HEK293 (cell line): Measurements from ENCODE around the gene TBL1X.

Experiments
- CTCF ChIA-PET: fragments of 350-600 bp; formaldehyde crosslinking; extraction: SDS; loops from one replicate; lab custom pipeline; 2021; ENCODE audit warnings: antibody characterized with exemption; lab: Yijun Ruan, JAX
- POLR2A ChIA-PET: fragments of 300-600 bp; formaldehyde crosslinking; extraction: SDS; loops from one replicate; lab custom pipeline; 2020; ENCODE audit warnings: antibody characterized with exemption, inconsistent platforms; lab: Yijun Ruan, JAX
- H3K27ac ChIP-seq: fragments of 200-500 bp; sonication (Bioruptor generic); 2 replicates; pipeline ENCODE4 v1.5.1; 2014; ENCODE audit warnings: low read depth, low read length, control low read depth, inconsistent platforms; ENCODE audit errors: extremely low read depth
- H3K36me3 ChIP-seq, 2 experiments: fragments of 200-500 bp in 1 of 2; sonication (Bioruptor generic) in 1 of 2; 1 replicate in 1 of 2; 2 replicates in 1 of 2; pipeline ENCODE4 v1.5.1; 2014 to 2017; ENCODE audit warnings: inconsistent platforms in 2 of 2, low read length in 2 of 2; ENCODE audit not compliant: control insufficient read depth in 2 of 2, insufficient read depth in 1 of 2
- H3K4me1 ChIP-seq: fragments of 200-500 bp; sonication (Bioruptor generic); 2 replicates; pipeline ENCODE4 v1.5.1; 2014; ENCODE audit warnings: mild to moderate bottlenecking, low read length, inconsistent platforms; ENCODE audit not compliant: control insufficient read depth, insufficient read depth
- H3K4me3 ChIP-seq: 2 replicates; pipeline ENCODE4 v1.5.1; 2011; ENCODE audit warnings: low read depth, mild to moderate bottlenecking, control low read depth, low read length, moderate library complexity
- H3K9me3 ChIP-seq: fragments of 200-500 bp; sonication (Bioruptor generic); 2 replicates; pipeline ENCODE4 v1.5.1; 2014; ENCODE audit warnings: low read depth, low read length, inconsistent platforms; ENCODE audit not compliant: control insufficient read depth, insufficient read depth
- GFI1B ChIP-seq: fragments of 450-650 bp; formaldehyde crosslinking; IDR thresholded peaks from 2 replicates; pipeline ENCODE4 v1.5.1; 2016; ENCODE audit warnings: missing biosample characterization, missing genetic modification characterization
- GLIS2 ChIP-seq: fragments of 450-650 bp; formaldehyde crosslinking; IDR thresholded peaks from 2 replicates; pipeline ENCODE4 v1.5.1; 2016; ENCODE audit warnings: missing biosample characterization, missing genetic modification characterization
- KLF9 ChIP-seq: fragments of 450-650 bp; formaldehyde crosslinking; IDR thresholded peaks from 2 replicates; pipeline ENCODE4 v1.5.1; 2016; ENCODE audit warnings: missing biosample characterization, missing genetic modification characterization, low read depth
- OSR2 ChIP-seq: fragments of 450-650 bp; formaldehyde crosslinking; IDR thresholded peaks from 2 replicates; pipeline ENCODE4 v1.5.1; 2016; ENCODE audit warnings: missing biosample characterization, missing genetic modification characterization
- SCRT2 ChIP-seq: fragments of 450-650 bp; formaldehyde crosslinking; IDR thresholded peaks from 2 replicates; pipeline ENCODE4 v1.5.1; 2016; ENCODE audit warnings: missing biosample characterization, missing genetic modification characterization
- TCF7L2 ChIP-seq: IDR thresholded peaks from 2 replicates; pipeline ENCODE4 v1.6.1; 2011; ENCODE audit warnings: low read depth, mild to moderate bottlenecking, inconsistent platforms, low read length, moderate library complexity, borderline replicate concordance
- ZFHX2 ChIP-seq: fragments of 450-650 bp; formaldehyde crosslinking; conservative IDR thresholded peaks from 2 replicates; pipeline ENCODE4 v1.5.1; 2016; ENCODE audit warnings: missing biosample characterization, missing genetic modification characterization
- ZNF2 ChIP-seq: fragments of 450-650 bp; formaldehyde crosslinking; IDR thresholded peaks from 2 replicates; pipeline ENCODE4 v1.5.1; 2016; ENCODE audit warnings: missing biosample characterization, missing genetic modification characterization
- ZNF239 ChIP-seq: fragments of 450-650 bp; formaldehyde crosslinking; IDR thresholded peaks from 2 replicates; pipeline ENCODE4 v1.5.1; 2016; ENCODE audit warnings: missing biosample characterization, missing genetic modification characterization
- ZNF266 ChIP-seq: fragments of 450-650 bp; formaldehyde crosslinking; IDR thresholded peaks from 2 replicates; pipeline ENCODE4 v1.5.1; 2016; ENCODE audit warnings: missing biosample characterization, missing genetic modification characterization, low read depth
- ZNF354C ChIP-seq: fragments of 450-650 bp; formaldehyde crosslinking; IDR thresholded peaks from 2 replicates; pipeline ENCODE4 v1.5.1; 2016; ENCODE audit warnings: missing biosample characterization, missing genetic modification characterization, low read depth, borderline replicate concordance
- ZNF518A ChIP-seq: fragments of 450-650 bp; formaldehyde crosslinking; conservative IDR thresholded peaks from 2 replicates; pipeline ENCODE4 v1.5.1; 2016; ENCODE audit warnings: low read depth, missing biosample characterization, missing genetic modification characterization
- ZNF530 ChIP-seq: fragments of 450-650 bp; formaldehyde crosslinking; IDR thresholded peaks from 2 replicates; pipeline ENCODE4 v1.5.1; 2016; ENCODE audit warnings: low read depth, missing biosample characterization, missing genetic modification characterization
- ZNF548 ChIP-seq: fragments of 450-650 bp; formaldehyde crosslinking; IDR thresholded peaks from 2 replicates; pipeline ENCODE4 v1.5.1; 2016; ENCODE audit warnings: missing biosample characterization, missing genetic modification characterization
- ZNF558 ChIP-seq: fragments of 450-650 bp; formaldehyde crosslinking; IDR thresholded peaks from 2 replicates; pipeline ENCODE4 v1.5.1; 2016; ENCODE audit warnings: missing biosample characterization, missing genetic modification characterization
- ZNF600 ChIP-seq: fragments of 450-650 bp; formaldehyde crosslinking; IDR thresholded peaks from 2 replicates; pipeline ENCODE4 v1.5.1; 2016; ENCODE audit warnings: missing biosample characterization, missing genetic modification characterization
- ZNF654 ChIP-seq: fragments of 450-650 bp; formaldehyde crosslinking; IDR thresholded peaks from 2 replicates; pipeline ENCODE4 v1.5.1; 2016; ENCODE audit warnings: low read depth, missing biosample characterization, missing genetic modification characterization
- ZNF768 ChIP-seq: fragments of 450-650 bp; formaldehyde crosslinking; IDR thresholded peaks from 2 replicates; pipeline ENCODE4 v1.5.1; 2018; ENCODE audit warnings: missing biosample characterization, mild to moderate bottlenecking, missing genetic modification characterization
- TF ChIP-seq, protein P1 (sequence below): fragments of 450-650 bp; formaldehyde crosslinking; IDR thresholded peaks from 2 replicates; pipeline ENCODE4 v1.5.1; 2016; ENCODE audit warnings: missing biosample characterization, missing genetic modification characterization
- TF ChIP-seq, protein P2 (sequence below): fragments of 450-650 bp; formaldehyde crosslinking; IDR thresholded peaks from 2 replicates; pipeline ENCODE4 v1.5.1; 2016; ENCODE audit warnings: missing biosample characterization, missing genetic modification characterization

TBL1X gene

DNA sequence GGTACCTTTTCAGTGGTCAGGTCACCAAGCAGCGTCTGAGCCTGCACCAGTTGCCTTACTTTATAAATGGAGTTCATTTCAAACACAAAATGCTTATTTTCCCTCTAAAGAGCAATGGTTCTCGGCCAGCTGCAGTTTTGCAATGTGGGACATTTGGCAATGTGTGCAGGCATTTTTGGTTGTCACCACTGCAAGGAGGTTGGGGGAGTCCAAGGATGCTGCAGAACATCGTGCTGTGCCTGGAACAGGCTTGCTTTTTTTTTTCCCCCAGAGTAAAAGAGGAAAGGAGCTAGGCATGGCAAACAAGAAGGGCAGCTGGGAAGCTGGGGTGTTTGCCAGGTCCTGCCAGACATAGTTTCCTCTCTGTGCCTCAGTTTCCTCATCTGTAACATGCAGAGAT is 185.2 kb downstream of the TBL1X start:
- CTCF ChIA-PET, result no interaction called here

DNA sequence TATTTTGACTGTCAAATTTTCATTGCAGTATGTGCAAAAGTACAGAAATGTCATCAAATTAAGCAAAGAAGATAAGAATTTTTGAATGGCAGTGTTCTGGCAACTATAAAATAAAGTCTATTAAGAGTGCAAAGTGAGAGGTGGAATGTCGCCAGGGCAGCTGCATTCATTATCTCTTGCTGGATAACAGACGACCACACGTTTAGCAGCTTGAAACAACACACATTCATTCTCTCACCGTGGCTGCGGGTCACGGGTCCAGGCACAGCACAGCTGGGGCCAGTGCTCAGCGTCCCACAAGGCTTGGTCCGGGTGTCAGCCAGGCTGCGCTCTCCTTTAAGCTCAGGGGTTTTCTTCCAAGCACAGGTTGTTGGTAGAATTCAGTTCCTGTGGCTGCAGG is 186.9 kb downstream of the TBL1X start:
- no peaks in the 10 kb centered on the region for H3K4me1 ChIP-seq
- no peak overlapping the region for H3K4me3 ChIP-seq
- H3K27ac ChIP-seq, result no peak overlapping the region
- ChIA-PET CTCF (no interaction called here), POLR2A (no interaction called here)
- peaks cover 0 to 25% of the 10 kb centered on the region in 2 experiments; a peak in 1 of 3 replicates for H3K36me3 ChIP-seq
- no peaks in the 10 kb centered on the region for H3K9me3 ChIP-seq
- no peak for TF ChIP-seq ZNF600 (tag by site-specific recombination)
- no peak for TF ChIP-seq ZNF518A (tag by site-specific recombination)
- TF ChIP-seq KLF9, result no peak
- no peak for TF ChIP-seq ZNF530 (tag by site-specific recombination)
- TF ChIP-seq GFI1B (tag by site-specific recombination), result no peak
- no peak for TF ChIP-seq ZNF548 (tag by site-specific recombination)
- no peak for TF ChIP-seq ZNF266 (tag by site-specific recombination)
- TF ChIP-seq TCF7L2, result no peak
- TF ChIP-seq ZNF354C (tag by site-specific recombination), result no peak
- TF ChIP-seq GLIS2, result no peak
- TF ChIP-seq, protein P1, sequence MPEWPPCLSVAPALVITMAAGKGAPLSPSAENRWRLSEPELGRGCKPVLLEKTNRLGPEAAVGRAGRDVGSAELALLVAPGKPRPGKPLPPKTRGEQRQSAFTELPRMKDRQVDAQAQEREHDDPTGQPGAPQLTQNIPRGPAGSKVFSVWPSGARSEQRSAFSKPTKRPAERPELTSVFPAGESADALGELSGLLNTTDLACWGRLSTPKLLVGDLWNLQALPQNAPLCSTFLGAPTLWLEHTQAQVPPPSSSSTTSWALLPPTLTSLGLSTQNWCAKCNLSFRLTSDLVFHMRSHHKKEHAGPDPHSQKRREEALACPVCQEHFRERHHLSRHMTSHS (tag by site-specific recombination), result no peak
- no peak for TF ChIP-seq ZNF768

More for the DNA sequence above, 185.2 kb downstream of the TBL1X start:
- no peak for TF ChIP-seq ZNF768
- H3K27ac ChIP-seq, result no peak overlapping the region
- no peaks in the 10 kb centered on the region for H3K9me3 ChIP-seq
- POLR2A ChIA-PET, result no interaction called here
- no peaks in the 10 kb centered on the region for H3K4me1 ChIP-seq
- no peak overlapping the region for H3K4me3 ChIP-seq
- peaks cover 0 to 11% of the 10 kb centered on the region in 2 experiments; a peak in 1 of 3 replicates for H3K36me3 ChIP-seq

GRCh38 chrX:9654929-9655328 is 190.1 kb downstream of the TBL1X start:
- H3K4me3 ChIP-seq, result no peak overlapping the region
- no peaks in the 10 kb centered on the region for H3K9me3 ChIP-seq
- ChIA-PET CTCF (no interaction called here), POLR2A (no interaction called here)
- H3K4me1 ChIP-seq, result no peaks in the 10 kb centered on the region
- H3K27ac ChIP-seq, result no peak overlapping the region
- peaks cover 0 to 37% of the 10 kb centered on the region in 2 experiments; a peak in 1 of 3 replicates for H3K36me3 ChIP-seq
- TF ChIP-seq ZNF558 (tag by site-specific recombination), result no peak
- TF ChIP-seq ZNF239 (tag by site-specific recombination), result no peak
- no peak for TF ChIP-seq ZNF654 (tag by site-specific recombination)
- TF ChIP-seq, protein P2, sequence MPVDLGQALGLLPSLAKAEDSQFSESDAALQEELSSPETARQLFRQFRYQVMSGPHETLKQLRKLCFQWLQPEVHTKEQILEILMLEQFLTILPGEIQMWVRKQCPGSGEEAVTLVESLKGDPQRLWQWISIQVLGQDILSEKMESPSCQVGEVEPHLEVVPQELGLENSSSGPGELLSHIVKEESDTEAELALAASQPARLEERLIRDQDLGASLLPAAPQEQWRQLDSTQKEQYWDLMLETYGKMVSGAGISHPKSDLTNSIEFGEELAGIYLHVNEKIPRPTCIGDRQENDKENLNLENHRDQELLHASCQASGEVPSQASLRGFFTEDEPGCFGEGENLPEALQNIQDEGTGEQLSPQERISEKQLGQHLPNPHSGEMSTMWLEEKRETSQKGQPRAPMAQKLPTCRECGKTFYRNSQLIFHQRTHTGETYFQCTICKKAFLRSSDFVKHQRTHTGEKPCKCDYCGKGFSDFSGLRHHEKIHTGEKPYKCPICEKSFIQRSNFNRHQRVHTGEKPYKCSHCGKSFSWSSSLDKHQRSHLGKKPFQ (tag by site-specific recombination), result no peak
- TF ChIP-seq ZFHX2 (tag by site-specific recombination), result no peak
- no peak for TF ChIP-seq OSR2 (tag by site-specific recombination)
- no peak for TF ChIP-seq ZNF2 (tag by site-specific recombination)
- TF ChIP-seq SCRT2 (tag by site-specific recombination), result no peak
